Activated naive CD4-positive, alpha-beta T cell treated with anti-CD3 and anti-CD28 coated beads, Interleukin-2, amount 50 U/mL, for 24 hours (primary cell): ENCODE measurements around the gene HES2.
"Not testable (repeated sequence)": the region's sequence is repeated elsewhere in the genome, so short reads cannot be mapped to it uniquely, and the experiment has no call there.

Source experiments
- H3K27ac Mint-ChIP-seq: one replicate; pipeline ENCODE4 v1.8.0; 2021; ENCODE audit warnings: mild to moderate bottlenecking, mixed read lengths
- H3K27me3 Mint-ChIP-seq: one replicate; pipeline ENCODE4 v1.8.0; 2021; ENCODE audit warnings: mixed read lengths
- H3K36me3 Mint-ChIP-seq: one replicate; pipeline ENCODE4 v1.8.0; 2021; ENCODE audit warnings: mixed read lengths
- H3K4me1 Mint-ChIP-seq: one replicate; pipeline ENCODE4 v1.8.0; 2021; ENCODE audit warnings: mixed read lengths
- H3K4me3 Mint-ChIP-seq: one replicate; pipeline ENCODE4 v1.8.0; 2021; ENCODE audit warnings: mild to moderate bottlenecking, mixed read lengths
- H3K9me3 Mint-ChIP-seq: one replicate; pipeline ENCODE4 v1.8.0; 2021; ENCODE audit warnings: mixed read lengths

HES2 gene

GRCh38 chr1:6460301-6461050 is 40.8 kb upstream of the HES2 start:
- Mint-ChIP-seq H3K4me3 (peak overlapping the region; percentile 84), H3K27me3 (peaks cover 3% of the 10 kb centered on the region), H3K36me3 (peaks cover 13% of the 10 kb centered on the region)

GRCh38 chr1:6459850-6460265 is 40.1 kb upstream of the HES2 start:
- H3K4me3 Mint-ChIP-seq: peak overlapping the region; percentile 84
- peaks cover 48% of the 10 kb centered on the region for H3K4me1 Mint-ChIP-seq
- H3K27ac Mint-ChIP-seq: no peak overlapping the region
- H3K9me3 Mint-ChIP-seq: no peaks in the 10 kb centered on the region
- H3K36me3 Mint-ChIP-seq: peaks cover 13% of the 10 kb centered on the region
- peaks cover 3% of the 10 kb centered on the region for H3K27me3 Mint-ChIP-seq

More at GRCh38 chr1:6460301-6461050, 40.8 kb upstream of the HES2 start:
- H3K4me1 Mint-ChIP-seq: peaks cover 48% of the 10 kb centered on the region
- no peaks in the 10 kb centered on the region for H3K9me3 Mint-ChIP-seq
- peak overlapping the region; percentile 92 for H3K27ac Mint-ChIP-seq

DNA sequence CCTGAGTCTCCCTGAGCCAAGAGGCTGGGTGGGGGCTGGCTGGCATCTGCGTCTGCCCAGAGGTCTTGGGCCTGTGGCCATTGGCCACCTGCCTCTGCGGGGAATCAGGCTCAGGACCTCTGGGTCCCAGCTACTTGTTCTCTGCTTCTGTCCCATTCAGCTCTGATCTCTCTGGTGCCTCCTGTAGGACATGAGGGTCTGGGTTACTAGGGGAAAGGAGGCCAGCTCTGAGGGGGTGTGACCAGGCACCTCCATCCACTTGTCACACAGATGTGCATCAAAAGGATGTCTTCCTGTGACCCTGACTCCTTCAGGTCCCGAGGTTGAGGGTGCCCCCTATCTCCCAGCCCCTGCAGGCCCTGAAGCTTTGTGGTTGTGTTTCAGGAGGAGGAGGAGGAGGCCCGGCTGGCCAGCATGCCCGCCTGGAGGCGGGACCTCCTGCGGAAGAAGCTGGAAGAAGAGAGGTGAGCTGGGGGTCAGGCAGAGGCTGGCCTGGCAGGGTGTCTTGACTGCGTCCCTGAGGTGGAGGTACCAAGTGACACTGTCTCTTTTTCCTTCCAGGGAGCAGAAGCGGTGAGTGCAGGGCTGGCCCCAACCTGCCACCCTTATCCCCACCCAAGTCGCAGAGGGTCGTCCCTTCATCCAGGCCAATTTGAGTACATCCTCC is 37.2 kb upstream of the HES2 start:
- H3K4me3 Mint-ChIP-seq: peak overlapping the region; percentile 39
- peaks cover 5% of the 10 kb centered on the region for H3K36me3 Mint-ChIP-seq
- H3K9me3 Mint-ChIP-seq: no peaks in the 10 kb centered on the region
- peaks cover 33% of the 10 kb centered on the region for H3K4me1 Mint-ChIP-seq
- peaks cover 11% of the 10 kb centered on the region for H3K27me3 Mint-ChIP-seq
- H3K27ac Mint-ChIP-seq: no peak overlapping the region

DNA sequence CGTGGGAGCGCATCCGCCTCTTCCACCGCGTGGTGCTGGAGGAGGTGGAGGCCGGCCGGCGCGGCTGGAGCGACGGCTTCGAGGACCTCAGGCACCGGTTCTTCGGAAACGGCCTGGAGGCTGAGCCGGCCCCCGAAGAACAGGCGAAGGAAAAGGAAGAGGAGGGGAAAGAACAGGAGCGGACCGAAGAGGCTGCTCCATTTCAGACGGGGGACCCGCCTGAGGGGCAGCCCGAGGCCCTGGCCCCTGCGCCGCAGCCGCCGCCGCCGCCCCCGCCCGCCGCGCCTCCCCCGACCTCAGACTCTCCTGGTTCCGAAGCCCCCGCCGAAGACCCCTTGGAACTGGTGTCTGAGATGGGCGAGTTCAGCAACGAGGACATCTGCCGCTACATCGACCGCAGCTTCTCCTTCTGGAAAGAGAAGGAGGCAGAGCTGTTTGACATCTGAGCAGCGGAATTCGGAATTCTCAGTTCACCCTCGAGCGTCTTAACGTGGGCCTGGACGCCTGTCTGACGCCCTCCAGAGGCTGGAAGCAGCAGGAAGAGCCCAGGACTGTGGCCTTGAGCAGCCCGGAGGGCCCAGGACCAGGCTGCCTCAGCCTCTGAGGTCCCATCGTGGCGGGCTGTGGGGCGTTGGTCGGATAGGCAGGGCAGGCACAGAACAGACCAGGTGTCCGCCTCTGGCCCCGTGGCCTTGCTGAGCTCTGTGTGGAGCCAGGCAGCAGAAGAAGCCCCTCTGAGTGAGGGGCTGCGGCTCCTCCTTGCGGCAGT is 36.2 kb upstream of the HES2 start:
- Mint-ChIP-seq H3K4me1 (peaks cover 25% of the 10 kb centered on the region), H3K27me3 (peaks cover 11% of the 10 kb centered on the region)
- H3K36me3 Mint-ChIP-seq, H3K4me3 Mint-ChIP-seq, H3K9me3 Mint-ChIP-seq, H3K27ac Mint-ChIP-seq: not testable (repeated sequence)

- Mint-ChIP-seq H3K4me3 (no peak overlapping the region), H3K36me3 (peaks cover 3% of the 10 kb centered on the region), H3K4me1 (peaks cover 17% of the 10 kb centered on the region), H3K27ac (no peak overlapping the region), H3K9me3 (no peaks in the 10 kb centered on the region), H3K27me3 (peaks cover 13% of the 10 kb centered on the region)
These were observed 35.4 kb upstream of the HES2 start for GRCh38 chr1:6454856-6455751.

DNA sequence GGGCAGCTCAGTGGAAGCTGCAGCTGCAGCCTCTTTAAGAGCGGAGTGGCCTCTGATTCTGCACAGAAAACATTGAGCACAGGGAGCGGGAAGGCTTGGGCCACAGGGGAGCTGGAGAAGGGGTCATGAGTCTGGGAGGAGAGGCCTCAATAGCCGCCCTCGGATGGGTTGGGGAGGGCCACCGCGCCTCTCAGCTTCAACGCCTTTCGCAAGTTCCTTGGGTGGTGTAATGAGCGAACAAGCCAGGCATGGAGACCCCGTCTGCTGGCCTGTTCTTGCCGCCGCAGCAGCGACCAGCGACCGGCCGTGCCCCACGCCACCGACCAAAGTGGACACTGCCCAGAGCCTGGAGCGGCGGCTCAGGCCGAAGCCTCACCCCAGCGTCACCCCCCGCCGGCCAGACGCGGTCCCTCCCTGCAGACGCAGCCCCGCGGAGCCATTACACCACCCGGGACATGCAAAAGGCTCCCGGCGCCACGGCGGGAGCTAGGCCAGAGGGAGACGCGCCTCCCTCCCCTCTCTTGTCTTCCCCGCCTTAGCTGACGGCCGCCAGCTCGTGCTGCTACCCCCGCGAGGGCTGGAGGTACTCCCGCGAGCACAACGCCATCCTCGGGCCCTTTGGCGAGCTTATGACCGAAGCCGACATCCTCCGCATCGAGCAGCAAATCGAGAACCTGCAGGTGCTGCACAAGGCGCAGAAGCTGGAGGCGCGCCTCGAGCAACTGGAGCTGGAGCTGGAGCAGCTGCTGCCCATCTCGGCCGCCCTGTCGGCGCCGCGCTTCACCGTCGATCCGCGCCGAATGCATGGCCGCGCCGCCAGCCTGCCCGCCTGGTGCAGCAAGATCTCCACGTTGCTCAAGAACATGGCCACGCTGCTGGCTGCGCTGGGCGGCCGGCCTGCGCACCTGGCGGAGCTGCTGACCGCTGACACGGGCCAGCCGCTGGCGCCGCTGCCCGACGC is 34.5 kb upstream of the HES2 start:
- not testable (repeated sequence) for H3K27ac Mint-ChIP-seq
- H3K27me3 Mint-ChIP-seq: peaks cover 21% of the 10 kb centered on the region

GRCh38 chr1:6450943-6451373 is 31.2 kb upstream of the HES2 start:
- Mint-ChIP-seq H3K4me3 (no peak overlapping the region), H3K36me3 (no peaks in the 10 kb centered on the region), H3K27ac (no peak overlapping the region), H3K4me1 (peaks cover 24% of the 10 kb centered on the region), H3K9me3 (no peaks in the 10 kb centered on the region), H3K27me3 (peaks cover 24% of the 10 kb centered on the region)

More for the DNA sequence above, 34.5 kb upstream of the HES2 start:
- Mint-ChIP-seq H3K4me3 (peak overlapping the region; percentile 23), H3K4me1 (peaks cover 17% of the 10 kb centered on the region)
- H3K36me3 Mint-ChIP-seq, H3K9me3 Mint-ChIP-seq: not testable (repeated sequence)

- peaks cover 26% of the 10 kb centered on the region for H3K27me3 Mint-ChIP-seq
- H3K27ac Mint-ChIP-seq, H3K4me3 Mint-ChIP-seq, H3K9me3 Mint-ChIP-seq, H3K36me3 Mint-ChIP-seq: not testable (repeated sequence)
- H3K4me1 Mint-ChIP-seq: peaks cover 24% of the 10 kb centered on the region
These were observed 30.8 kb upstream of the HES2 start for GRCh38 chr1:6450486-6450885.

GRCh38 chr1:6450005-6450450 is 30.3 kb upstream of the HES2 start:
- H3K9me3 Mint-ChIP-seq: no peaks in the 10 kb centered on the region
- peaks cover 26% of the 10 kb centered on the region for H3K4me1 Mint-ChIP-seq
- H3K4me3 Mint-ChIP-seq: peak overlapping the region; percentile 49
- H3K36me3 Mint-ChIP-seq: no peaks in the 10 kb centered on the region
- no peak overlapping the region for H3K27ac Mint-ChIP-seq
- peaks cover 27% of the 10 kb centered on the region for H3K27me3 Mint-ChIP-seq

DNA sequence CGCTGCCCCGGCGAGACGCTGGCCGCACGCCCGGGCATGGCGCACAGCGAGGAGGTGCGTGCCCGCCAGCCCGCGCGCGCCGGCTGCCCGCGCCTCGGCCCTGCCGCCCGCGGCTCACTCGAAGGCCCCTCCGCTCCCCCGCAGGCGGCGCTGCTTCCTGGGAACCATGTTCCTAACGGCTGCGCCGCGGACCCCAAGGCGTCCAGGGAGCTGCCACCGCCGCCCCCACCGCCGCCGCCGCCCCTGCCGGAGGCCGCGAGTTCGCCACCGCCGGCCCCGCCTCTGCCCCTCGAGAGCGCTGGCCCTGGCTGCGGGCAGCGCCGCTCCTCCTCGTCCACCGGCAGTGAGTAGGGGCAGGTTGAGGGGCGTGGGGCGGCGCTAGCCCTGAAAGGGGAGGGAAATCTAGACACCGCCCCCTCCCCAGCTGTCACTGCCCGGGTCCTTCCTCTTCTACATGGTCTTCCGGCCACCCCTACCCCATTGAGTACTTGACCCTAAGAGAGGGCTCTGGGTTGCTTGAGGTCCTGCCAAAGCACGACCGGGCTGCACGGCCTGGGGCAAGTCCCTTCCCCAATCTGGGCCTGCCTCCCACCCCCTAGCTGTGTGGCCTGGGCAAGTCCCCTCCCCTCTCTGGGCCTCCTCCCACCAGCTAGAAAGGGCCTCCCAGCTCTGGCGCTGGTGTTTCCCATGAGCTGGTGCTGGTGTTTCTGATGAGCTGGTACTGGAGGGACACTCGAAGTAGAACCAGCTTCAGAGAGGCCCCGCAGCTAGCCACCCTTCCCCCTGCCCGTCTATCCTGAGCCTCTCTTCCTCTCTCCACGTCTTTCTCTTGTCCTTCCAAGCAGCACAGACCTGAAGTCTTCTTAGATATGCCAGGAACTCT is 29.3 kb upstream of the HES2 start:
- H3K36me3 Mint-ChIP-seq: no peaks in the 10 kb centered on the region
- no peak overlapping the region for H3K27ac Mint-ChIP-seq
- peaks cover 31% of the 10 kb centered on the region for H3K27me3 Mint-ChIP-seq
- H3K4me3 Mint-ChIP-seq: peak overlapping the region; percentile 49
- no peaks in the 10 kb centered on the region for H3K9me3 Mint-ChIP-seq
- H3K4me1 Mint-ChIP-seq: peaks cover 30% of the 10 kb centered on the region

DNA sequence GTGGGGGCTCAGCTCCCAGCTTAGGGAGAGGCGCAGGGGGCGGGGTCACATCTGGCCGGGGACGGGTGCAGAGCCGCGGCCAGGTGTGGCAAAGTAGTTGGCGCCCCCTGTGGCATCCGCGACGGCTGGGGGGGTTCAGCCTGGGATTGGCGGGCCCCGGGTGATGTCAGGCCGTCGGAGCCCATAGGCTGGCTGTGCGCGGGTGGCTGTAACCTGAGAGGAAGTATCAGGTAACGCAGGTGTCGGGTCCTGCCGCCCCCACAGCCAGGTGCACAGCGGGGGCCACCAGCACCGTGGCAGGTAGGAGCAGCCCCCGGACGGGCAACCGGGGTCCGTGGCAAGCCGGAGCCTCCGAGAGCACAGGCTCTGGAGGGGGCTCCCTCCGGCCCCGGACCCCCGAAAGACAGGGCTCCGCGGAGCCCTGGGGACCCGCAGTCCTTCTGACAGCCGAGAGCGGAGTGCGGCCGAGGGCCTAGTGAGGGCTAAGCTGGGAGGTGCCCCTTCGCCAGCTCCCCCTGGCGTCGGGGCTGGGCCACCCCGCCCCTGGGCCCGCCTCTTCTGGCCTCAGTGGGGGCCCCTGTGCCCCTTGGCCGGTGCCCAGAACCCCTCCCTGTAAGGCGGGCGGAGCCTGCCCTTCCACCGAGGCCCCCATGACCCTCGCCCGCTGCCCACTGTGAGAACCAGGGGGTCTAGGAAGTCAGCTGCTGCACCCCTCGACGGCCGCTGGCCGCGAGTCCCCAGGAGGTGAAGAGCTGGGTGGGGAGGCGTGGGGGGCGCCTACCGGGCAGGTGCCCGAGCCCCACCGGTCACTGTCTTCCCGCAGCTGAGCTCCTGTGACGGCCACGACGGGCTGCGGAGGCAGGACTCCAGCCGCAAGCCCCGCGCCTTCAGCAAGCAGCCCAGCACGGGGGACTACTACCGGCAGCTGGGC is 28.4 kb upstream of the HES2 start:
- no peak overlapping the region for H3K27ac Mint-ChIP-seq
- H3K27me3 Mint-ChIP-seq: peaks cover 26% of the 10 kb centered on the region
- H3K4me1 Mint-ChIP-seq: peaks cover 23% of the 10 kb centered on the region
- H3K36me3 Mint-ChIP-seq: no peaks in the 10 kb centered on the region
- peak overlapping the region; percentile 49 for H3K4me3 Mint-ChIP-seq
- no peaks in the 10 kb centered on the region for H3K9me3 Mint-ChIP-seq

DNA sequence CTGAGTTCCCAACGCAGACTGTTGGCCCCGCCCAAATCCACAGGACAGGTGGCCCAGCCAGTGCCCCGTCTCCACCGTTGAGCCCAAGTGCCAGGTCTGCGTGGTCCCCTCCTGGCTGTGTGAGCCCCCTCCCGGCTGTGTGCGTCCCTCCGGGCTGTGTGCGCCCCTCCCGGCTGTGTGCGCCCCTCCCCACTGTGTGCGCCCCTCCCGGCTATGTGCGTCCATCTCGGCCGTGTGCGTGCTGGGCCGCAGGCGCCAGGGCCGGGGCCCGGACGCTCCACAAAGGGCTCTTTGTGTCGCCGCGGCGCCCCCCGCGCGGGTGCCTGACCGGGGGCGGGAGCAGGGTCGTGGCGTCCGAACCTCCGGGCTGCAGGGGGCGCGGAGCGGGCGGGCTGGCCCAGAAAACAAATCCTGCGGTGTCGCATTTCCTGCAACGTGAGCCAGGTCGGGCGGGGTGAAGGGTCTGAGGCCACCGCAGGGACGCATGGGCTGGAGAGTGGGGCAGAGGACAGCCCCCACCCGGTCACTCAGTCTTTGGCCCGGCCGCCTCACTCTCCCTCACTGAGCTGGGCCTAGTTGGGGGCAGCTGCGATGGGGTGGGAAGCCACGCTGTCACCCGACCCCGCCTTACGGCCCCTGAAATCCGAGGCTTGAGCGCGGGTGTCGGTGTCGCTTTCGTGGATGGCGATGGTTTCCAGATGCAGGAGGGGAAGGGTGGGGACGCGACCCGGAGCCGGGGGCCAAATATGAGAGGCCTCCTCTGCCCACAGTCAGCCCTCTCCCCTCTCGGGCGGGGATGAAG is 27.5 kb upstream of the HES2 start:
- H3K27ac Mint-ChIP-seq: no peak overlapping the region
- peaks cover 21% of the 10 kb centered on the region for H3K4me1 Mint-ChIP-seq
- no peaks in the 10 kb centered on the region for H3K9me3 Mint-ChIP-seq

More for the DNA sequence above, 27.5 kb upstream of the HES2 start:
- Mint-ChIP-seq H3K36me3 (no peaks in the 10 kb centered on the region), H3K4me3 (peak overlapping the region; percentile 49), H3K27me3 (peaks cover 23% of the 10 kb centered on the region)
